Activated CD8-positive, alpha-beta memory T cell treated with anti-CD3 and anti-CD28 coated beads, Interleukin-2, amount 10 ng/mL, durations not matched to agents 7 days and 5 days (primary cell): ENCODE measurements around the gene VPS39. TPM values are rescaled to one million over a fixed set of nuclear protein-coding genes. Genes with fewer than 3 reads are reported as not detected.
"Not testable (repeated sequence)": the region's sequence is repeated elsewhere in the genome, so short reads cannot be mapped to it uniquely, and the experiment has no call there.

ENCODE experiments used
- ATAC-seq: fragments of 150-1000 bp; cut with Tn5 transposase; one replicate; pipeline ENCODE4 v1.10.0; 2021; ENCODE audit warnings: moderate library complexity
- CTCF ChIA-PET: fragments of 350-600 bp; sonication (Branson Sonifier 250); formaldehyde crosslinking; loops from one replicate; lab custom pipeline; 2021; ENCODE audit warnings: antibody characterized with exemption; lab: Charles Lee
- DNase-seq: peaks from one replicate; pipeline ENCODE4 v3.0.0-alpha.2; 2020
- H3K27ac Mint-ChIP-seq: one replicate; pipeline ENCODE4 v1.8.0; 2021; ENCODE audit warnings: mild to moderate bottlenecking, mixed read lengths
- H3K27me3 Mint-ChIP-seq: one replicate; pipeline ENCODE4 v1.8.0; 2021; ENCODE audit warnings: mixed read lengths
- H3K36me3 Mint-ChIP-seq: one replicate; pipeline ENCODE4 v1.8.0; 2021; ENCODE audit warnings: mild to moderate bottlenecking, mixed read lengths
- H3K4me1 Mint-ChIP-seq: one replicate; pipeline ENCODE4 v1.8.0; 2021; ENCODE audit warnings: mixed read lengths
- H3K4me3 Mint-ChIP-seq: one replicate; pipeline ENCODE4 v1.8.0; 2021; ENCODE audit warnings: mild to moderate bottlenecking, moderate library complexity, mixed read lengths
- H3K9me3 Mint-ChIP-seq: one replicate; pipeline ENCODE4 v1.8.0; 2022; ENCODE audit warnings: low read depth, mixed read lengths
- total RNA-seq, 2 experiments: library from RNA; stranded (reverse); gene quantifications; one replicate each; pipeline ENCODE4 v1.2.3, GENCODE V29; 2021

VPS39 gene
- 10 to 100 TPM; 58.7 to 70.1 TPM for total RNA-seq

GRCh38 chr15:42207674-42208579, at the start of gene VPS39:
VPS39 (minus strand) TSS chr15:42208304; CDS start chr15:42208153, 151 bp downstream.
- H3K27me3 Mint-ChIP-seq: no peaks in the 10 kb centered on the region
- H3K4me1 Mint-ChIP-seq: peaks cover 33% of the 10 kb centered on the region
- peak within 1 kb of the TSS; percentile 96 for H3K4me3 Mint-ChIP-seq
- H3K36me3 Mint-ChIP-seq: peaks cover 19% of the 10 kb centered on the region
- H3K9me3 Mint-ChIP-seq: no peaks in the 10 kb centered on the region
- peak; percentile 92 for DNase-seq
- peak; percentile 99 for ATAC-seq
- CTCF ChIA-PET: interaction anchor here (0.9 to 1.4 kb wide), 2 partner anchors 8 to 18 kb away, joined by 3 to 4 read pairs; no protein-coding TSS in a partner anchor
- H3K27ac Mint-ChIP-seq: peak within 1 kb of the TSS; percentile 91

DNA sequence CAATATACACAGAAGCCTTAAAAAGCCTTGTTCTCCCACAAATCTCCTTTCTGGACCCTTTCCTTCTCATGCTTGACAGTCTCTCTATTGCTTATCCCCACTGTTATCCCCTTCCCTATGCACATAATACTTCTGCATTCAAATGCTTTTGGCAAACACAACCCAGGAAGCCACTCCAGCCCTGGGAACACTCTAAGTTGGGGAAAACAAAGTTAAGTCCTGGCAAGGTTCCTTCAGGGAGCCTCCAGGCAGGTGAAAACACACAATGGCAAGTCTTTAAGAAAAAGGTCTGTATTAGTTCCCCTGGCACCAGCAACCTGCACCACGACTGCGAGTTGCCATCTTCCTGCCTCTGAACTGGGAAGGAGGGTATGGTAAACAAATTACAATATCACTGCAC, 45.2 kb upstream of the VPS39 start:
- Mint-ChIP-seq H3K27ac (no peak overlapping the region), H3K4me1 (no peaks in the 10 kb centered on the region), H3K9me3 (peaks cover 12% of the 10 kb centered on the region), H3K27me3 (no peaks in the 10 kb centered on the region), H3K36me3 (peaks cover 64% of the 10 kb centered on the region), H3K4me3 (no peak overlapping the region)
- CTCF ChIA-PET: interaction anchor here (1.7 kb wide), 1 partner anchor 11 kb away, joined by 5 read pairs; no protein-coding TSS in a partner anchor
- no peak for ATAC-seq
- no peak for DNase-seq

GRCh38 chr15:42240823-42241222, 32.7 kb upstream of the VPS39 start:
- DNase-seq (no peak), ATAC-seq (no peak)
- Mint-ChIP-seq H3K27ac (no peak overlapping the region), H3K36me3 (peaks cover 46% of the 10 kb centered on the region), H3K4me3 (no peak overlapping the region), H3K4me1 (peaks cover 15% of the 10 kb centered on the region), H3K27me3 (no peaks in the 10 kb centered on the region), H3K9me3 (no peaks in the 10 kb centered on the region)
- CTCF ChIA-PET: no interaction called here

GRCh38 chr15:42239528-42240182, 31.6 kb upstream of the VPS39 start:
- H3K27ac Mint-ChIP-seq: peak overlapping the region; percentile 38

DNA sequence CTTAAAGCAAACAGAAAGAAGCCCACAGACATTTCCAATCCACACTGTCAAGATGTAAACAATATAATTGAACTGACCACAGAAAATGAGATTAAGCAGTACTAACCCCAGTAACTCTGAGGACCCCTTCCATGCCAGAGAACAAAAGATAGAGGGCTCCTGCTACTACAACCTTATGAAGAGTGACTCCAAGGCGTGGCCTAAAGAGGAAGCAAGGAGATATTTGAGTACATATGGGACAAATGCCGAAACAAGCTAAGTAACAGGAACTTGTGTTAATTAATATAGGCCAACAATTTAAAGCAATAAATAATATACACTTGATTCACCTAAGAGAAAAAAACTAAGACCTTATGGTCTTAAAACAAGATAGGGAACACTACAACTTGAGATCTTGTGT, 25.0 kb upstream of the VPS39 start:
- CTCF ChIA-PET: no interaction called here
- peaks cover 42% of the 10 kb centered on the region for H3K36me3 Mint-ChIP-seq
- no peaks in the 10 kb centered on the region for H3K9me3 Mint-ChIP-seq
- no peaks in the 10 kb centered on the region for H3K4me1 Mint-ChIP-seq
- ATAC-seq (no peak), DNase-seq (no peak)
- H3K4me3 Mint-ChIP-seq: no peak overlapping the region
- H3K27ac Mint-ChIP-seq: no peak overlapping the region
- H3K27me3 Mint-ChIP-seq: no peaks in the 10 kb centered on the region

More at GRCh38 chr15:42239528-42240182, 31.6 kb upstream of the VPS39 start:
- Mint-ChIP-seq H3K27me3 (no peaks in the 10 kb centered on the region), H3K4me3 (no peak overlapping the region), H3K9me3 (no peaks in the 10 kb centered on the region), H3K4me1 (peaks cover 14% of the 10 kb centered on the region), H3K36me3 (peaks cover 51% of the 10 kb centered on the region)
- CTCF ChIA-PET: interaction anchor here (0.6 kb wide), 1 partner anchor 202 kb away, joined by 3 read pairs; no protein-coding TSS in a partner anchor
- ATAC-seq: no peak
- no peak for DNase-seq

DNA sequence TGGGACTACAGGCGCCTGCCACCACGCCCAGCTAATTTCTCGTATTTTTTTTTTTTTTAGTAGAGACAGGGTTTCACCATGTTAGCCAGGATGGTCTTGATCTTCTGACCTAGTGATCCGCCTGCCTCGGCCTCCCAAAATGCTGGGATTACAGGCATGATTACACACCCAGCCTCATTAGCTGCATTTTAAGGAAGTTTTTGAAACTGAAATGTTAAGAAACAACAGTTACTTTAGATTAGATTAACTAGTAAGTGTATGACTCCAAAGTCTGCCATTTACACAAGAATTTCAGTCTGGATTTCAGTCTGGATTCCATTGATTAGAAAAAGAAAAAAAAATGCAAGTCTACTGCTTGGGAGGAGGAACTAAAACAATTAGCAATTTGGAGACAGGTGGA, 24.5 kb upstream of the VPS39 start:
- H3K9me3 Mint-ChIP-seq: no peaks in the 10 kb centered on the region
- no peak overlapping the region for H3K4me3 Mint-ChIP-seq
- no peak overlapping the region for H3K27ac Mint-ChIP-seq
- CTCF ChIA-PET: no interaction called here
- H3K4me1 Mint-ChIP-seq: no peaks in the 10 kb centered on the region
- DNase-seq: no peak
- no peaks in the 10 kb centered on the region for H3K27me3 Mint-ChIP-seq
- no peak for ATAC-seq
- peaks cover 40% of the 10 kb centered on the region for H3K36me3 Mint-ChIP-seq

GRCh38 chr15:42231088-42231487, 23.0 kb upstream of the VPS39 start:
- DNase-seq: no peak

GRCh38 chr15:42228981-42229380, 20.9 kb upstream of the VPS39 start:
- H3K9me3 Mint-ChIP-seq, H3K4me3 Mint-ChIP-seq, CTCF ChIA-PET, H3K27ac Mint-ChIP-seq, H3K27me3 Mint-ChIP-seq, H3K4me1 Mint-ChIP-seq, DNase-seq, ATAC-seq: not testable (repeated sequence)
- H3K36me3 Mint-ChIP-seq: peaks cover 38% of the 10 kb centered on the region

More at GRCh38 chr15:42231088-42231487, 23.0 kb upstream of the VPS39 start:
- Mint-ChIP-seq H3K4me1 (no peaks in the 10 kb centered on the region), H3K27me3 (no peaks in the 10 kb centered on the region), H3K27ac (no peak overlapping the region), H3K9me3 (no peaks in the 10 kb centered on the region), H3K4me3 (no peak overlapping the region), H3K36me3 (peaks cover 38% of the 10 kb centered on the region)
- CTCF ChIA-PET: interaction anchor here (0.5 kb wide), 1 partner anchor 46 kb away, joined by 3 read pairs; no protein-coding TSS in a partner anchor
- no peak for ATAC-seq

- H3K9me3 Mint-ChIP-seq: no peaks in the 10 kb centered on the region
- no peaks in the 10 kb centered on the region for H3K4me1 Mint-ChIP-seq
- CTCF ChIA-PET: no interaction called here
- no peak overlapping the region for H3K27ac Mint-ChIP-seq
- no peaks in the 10 kb centered on the region for H3K27me3 Mint-ChIP-seq
- H3K36me3 Mint-ChIP-seq: peaks cover 38% of the 10 kb centered on the region
- no peak for ATAC-seq
- DNase-seq: no peak
- H3K4me3 Mint-ChIP-seq: no peak overlapping the region
Observed at GRCh38 chr15:42228036-42228435, 19.9 kb upstream of the VPS39 start.

DNA sequence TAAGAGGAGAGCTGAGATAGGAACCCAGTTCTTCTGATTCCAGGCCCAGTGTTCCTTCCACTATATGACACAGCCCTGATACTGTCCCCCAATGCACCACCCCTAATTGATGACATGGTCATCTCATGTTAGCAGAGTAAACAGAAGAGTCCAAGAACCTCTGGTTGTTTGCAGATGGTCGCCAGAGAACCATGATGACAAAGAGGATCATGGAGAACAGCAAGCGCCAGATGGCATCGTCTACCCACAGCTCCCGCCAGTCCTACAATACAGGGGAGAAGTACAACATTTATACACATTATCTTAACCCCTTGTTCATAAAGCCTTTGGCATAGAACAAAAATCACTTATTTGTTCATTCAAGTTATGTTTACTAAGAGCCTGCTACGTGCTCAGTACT, 18.5 kb upstream of the VPS39 start:
- Mint-ChIP-seq H3K36me3 (peaks cover 32% of the 10 kb centered on the region), H3K4me1 (no peaks in the 10 kb centered on the region), H3K4me3 (no peak overlapping the region), H3K27me3 (no peaks in the 10 kb centered on the region), H3K9me3 (no peaks in the 10 kb centered on the region), H3K27ac (no peak overlapping the region)
- CTCF ChIA-PET: no interaction called here
- ATAC-seq (no peak), DNase-seq (no peak)

DNA sequence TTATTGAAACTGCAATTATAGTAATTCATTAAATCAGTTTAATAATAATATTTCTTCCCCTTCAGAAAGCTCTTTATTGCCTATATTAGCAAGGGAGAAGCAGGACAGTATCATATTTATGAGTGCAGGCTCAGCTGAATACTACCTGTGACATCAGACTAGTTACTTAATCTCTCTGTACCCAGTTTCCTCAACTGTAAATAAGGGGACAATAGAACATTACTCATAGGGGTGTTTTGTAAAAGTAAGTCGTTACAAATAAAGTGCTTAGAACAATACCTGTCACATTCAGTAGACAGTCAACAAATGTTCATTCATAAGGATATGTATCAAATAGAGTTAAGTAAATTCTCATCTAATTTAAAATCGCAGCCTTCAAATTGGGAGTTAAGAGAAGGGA, 12.1 kb upstream of the VPS39 start:
- Mint-ChIP-seq H3K27ac (no peak overlapping the region), H3K4me3 (no peak overlapping the region), H3K27me3 (no peaks in the 10 kb centered on the region), H3K4me1 (no peaks in the 10 kb centered on the region), H3K9me3 (no peaks in the 10 kb centered on the region), H3K36me3 (peaks cover 28% of the 10 kb centered on the region)
- ATAC-seq (no peak), DNase-seq (no peak)
- CTCF ChIA-PET: interaction anchor here (0.5 kb wide), 1 partner anchor 1515 kb away, joined by 3 read pairs; no protein-coding TSS in a partner anchor

GRCh38 chr15:42218953-42219592, 11.0 kb upstream of the VPS39 start:
- Mint-ChIP-seq H3K27me3 (no peaks in the 10 kb centered on the region), H3K4me3 (no peak overlapping the region), H3K27ac (no peak overlapping the region), H3K4me1 (peaks cover 4% of the 10 kb centered on the region), H3K9me3 (no peaks in the 10 kb centered on the region), H3K36me3 (peaks cover 27% of the 10 kb centered on the region)
- CTCF ChIA-PET: no interaction called here
- no peak for ATAC-seq
- no peak for DNase-seq

- Mint-ChIP-seq H3K36me3 (peaks cover 27% of the 10 kb centered on the region), H3K4me3 (no peak overlapping the region), H3K27ac (no peak overlapping the region), H3K4me1 (peaks cover 4% of the 10 kb centered on the region), H3K27me3 (no peaks in the 10 kb centered on the region), H3K9me3 (no peaks in the 10 kb centered on the region)
- DNase-seq (no peak), ATAC-seq (no peak)
- CTCF ChIA-PET: no interaction called here
Observed at GRCh38 chr15:42217568-42217967, 9.5 kb upstream of the VPS39 start.
